ENCODE results near the gene DAPK3. TPM values are rescaled to one million over a fixed set of nuclear protein-coding genes. Genes with fewer than 3 reads are reported as not detected.

The DAPK3 gene
- total RNA-seq, 4 donors from 2014 or later = 75.6 to 90.9 (median 82.2) TPM

DNA sequence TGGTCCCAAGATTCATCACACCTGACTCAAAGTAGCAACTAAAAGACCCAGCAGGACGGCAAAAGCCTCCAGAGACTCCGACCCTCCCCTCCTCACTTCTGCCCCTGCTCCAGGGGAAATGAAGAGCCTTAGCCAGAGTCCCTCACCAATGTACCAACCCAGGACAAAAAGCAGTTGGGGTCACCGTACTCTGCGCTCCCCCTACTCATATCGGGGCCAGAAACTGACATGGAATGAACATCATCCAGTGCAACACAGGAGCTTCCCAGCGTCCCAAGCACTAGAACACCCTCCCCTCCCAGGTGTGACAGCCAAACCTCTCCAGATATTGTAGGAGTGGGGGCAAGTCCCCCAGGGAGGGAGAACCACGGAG, 12.6 kb upstream of the DAPK3 start:
- no peak overlapping the region for H3K4me3 ChIP-seq (ENCODE audit: low read depth, poor library complexity, severe bottlenecking)
- WGBS, 2 donors = 48 to 66% methylated on average over 7 of the region's 7 CpGs
- TF ChIP-seq, protein P1, sequence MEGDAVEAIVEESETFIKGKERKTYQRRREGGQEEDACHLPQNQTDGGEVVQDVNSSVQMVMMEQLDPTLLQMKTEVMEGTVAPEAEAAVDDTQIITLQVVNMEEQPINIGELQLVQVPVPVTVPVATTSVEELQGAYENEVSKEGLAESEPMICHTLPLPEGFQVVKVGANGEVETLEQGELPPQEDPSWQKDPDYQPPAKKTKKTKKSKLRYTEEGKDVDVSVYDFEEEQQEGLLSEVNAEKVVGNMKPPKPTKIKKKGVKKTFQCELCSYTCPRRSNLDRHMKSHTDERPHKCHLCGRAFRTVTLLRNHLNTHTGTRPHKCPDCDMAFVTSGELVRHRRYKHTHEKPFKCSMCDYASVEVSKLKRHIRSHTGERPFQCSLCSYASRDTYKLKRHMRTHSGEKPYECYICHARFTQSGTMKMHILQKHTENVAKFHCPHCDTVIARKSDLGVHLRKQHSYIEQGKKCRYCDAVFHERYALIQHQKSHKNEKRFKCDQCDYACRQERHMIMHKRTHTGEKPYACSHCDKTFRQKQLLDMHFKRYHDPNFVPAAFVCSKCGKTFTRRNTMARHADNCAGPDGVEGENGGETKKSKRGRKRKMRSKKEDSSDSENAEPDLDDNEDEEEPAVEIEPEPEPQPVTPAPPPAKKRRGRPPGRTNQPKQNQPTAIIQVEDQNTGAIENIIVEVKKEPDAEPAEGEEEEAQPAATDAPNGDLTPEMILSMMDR (IDR thresholded peaks at IDR 0.05) = no peak
- TF ChIP-seq POLR2A (IDR thresholded peaks at IDR 0.05) = no peak
- no peak for DNase-seq (ENCODE audit: low spot score in 2 of 2)
- intact Hi-C loops (cut with DNase I; ENCODE audit: low total_unique reads) = no loop called here

DNA sequence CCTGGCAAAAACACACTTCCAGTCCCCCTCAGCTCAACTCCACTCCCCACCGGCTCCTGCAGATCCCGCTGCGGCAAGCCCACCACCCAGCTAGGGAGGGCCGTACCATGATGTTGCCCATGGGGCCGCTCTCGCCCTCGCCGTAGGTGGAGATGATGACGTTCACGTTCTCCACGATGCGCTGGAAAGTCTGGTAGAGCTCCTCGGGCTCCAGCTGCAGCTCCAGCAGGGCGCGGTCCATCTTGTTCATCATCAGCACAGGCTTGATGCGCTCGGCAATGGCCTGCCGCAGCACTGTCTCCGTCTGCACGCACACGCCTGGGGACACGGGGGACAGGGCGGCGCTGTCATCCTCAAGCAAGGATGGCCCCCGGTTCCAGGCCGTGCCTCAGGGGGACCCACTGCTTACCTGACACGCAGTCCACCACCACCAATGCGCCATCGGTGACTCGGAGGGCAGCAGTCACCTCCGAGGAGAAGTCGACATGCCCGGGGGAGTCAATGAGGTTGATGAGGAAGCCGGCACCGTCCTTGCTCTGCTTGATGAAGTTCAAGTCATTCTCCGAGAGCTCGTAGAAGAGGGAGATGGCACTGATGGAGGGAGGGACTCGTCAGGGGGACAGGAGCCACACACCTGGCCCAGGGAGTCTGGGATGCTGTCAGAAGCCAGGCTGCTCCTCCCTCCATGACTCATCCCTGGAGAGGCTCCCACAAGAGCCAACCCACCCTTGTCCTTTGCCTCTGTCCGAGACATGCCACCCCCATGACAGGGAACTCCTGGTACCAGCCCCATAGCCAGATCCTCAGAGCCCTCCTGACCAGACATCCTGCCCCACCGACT, 12.0 kb upstream of the DAPK3 start:
- H3K4me3 ChIP-seq (ENCODE audit: low read depth, poor library complexity, severe bottlenecking) = no peak overlapping the region
- DNase-seq (ENCODE audit: low spot score in 2 of 2) = peak in 1 of 2 donors; percentile 26
- no peak for TF ChIP-seq POLR2A (IDR thresholded peaks at IDR 0.05)
- TF ChIP-seq, protein P1 (IDR thresholded peaks at IDR 0.05) = no peak
- intact Hi-C loops (cut with DNase I; ENCODE audit: low total_unique reads) = no loop called here
- 83 to 85% methylated on average over 40 of the region's 40 CpGs for WGBS, 2 donors

DNA sequence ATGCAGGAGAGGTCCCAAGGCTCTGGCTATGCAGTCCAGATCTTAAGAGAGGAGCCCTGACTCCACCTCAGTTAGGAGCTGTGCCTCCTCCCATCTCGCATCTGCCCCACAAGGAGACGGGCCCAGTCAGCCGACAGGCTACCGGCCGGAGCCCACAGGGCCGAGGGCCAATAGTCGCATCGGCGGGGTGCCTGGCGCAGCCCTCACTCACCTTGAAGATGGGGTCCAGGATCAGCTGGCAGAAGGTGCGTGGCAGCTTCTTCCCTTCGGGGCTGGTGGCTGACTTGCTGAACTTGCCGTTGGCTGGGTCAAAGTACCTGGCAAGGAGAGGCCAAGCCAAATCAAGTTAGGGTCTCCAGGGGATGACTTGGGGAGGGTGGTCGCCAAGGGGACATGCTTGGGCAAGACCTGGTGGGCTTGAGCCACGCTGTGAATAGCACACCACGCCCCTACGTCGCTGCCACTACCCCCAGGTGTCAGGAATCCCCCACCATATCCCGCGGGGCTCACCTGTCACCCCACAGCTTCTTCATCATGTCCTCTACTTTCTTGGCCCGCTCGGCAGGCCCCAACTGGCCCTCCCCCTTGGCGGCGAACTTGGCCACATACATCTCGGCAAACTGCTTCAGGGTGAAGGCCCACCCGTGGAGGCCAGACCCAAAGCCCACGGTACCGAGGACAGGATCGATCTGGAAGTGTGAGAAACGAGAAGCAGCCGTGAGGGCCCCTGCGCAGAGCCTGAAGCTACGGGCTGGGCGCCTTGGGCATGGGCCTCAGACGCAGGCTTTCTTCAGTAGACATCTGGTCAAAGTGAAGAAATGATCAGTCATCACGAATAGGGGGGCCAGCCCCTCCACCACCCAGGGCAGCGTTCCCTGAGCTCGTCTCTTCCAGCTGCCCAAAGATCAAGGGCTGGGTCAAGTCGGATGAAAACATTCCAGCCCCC, 11.1 kb upstream of the DAPK3 start:
- intact Hi-C loops (cut with DNase I; ENCODE audit: low total_unique reads) = no loop called here
- no peak overlapping the region for H3K4me3 ChIP-seq (ENCODE audit: low read depth, poor library complexity, severe bottlenecking)
- WGBS, 2 donors = 86% methylated on average over 39 of the region's 39 CpGs
- TF ChIP-seq, protein P1 (IDR thresholded peaks at IDR 0.05) = no peak
- peak in 1 of 2 donors; percentile 14 for DNase-seq (ENCODE audit: low spot score in 2 of 2)

DNA sequence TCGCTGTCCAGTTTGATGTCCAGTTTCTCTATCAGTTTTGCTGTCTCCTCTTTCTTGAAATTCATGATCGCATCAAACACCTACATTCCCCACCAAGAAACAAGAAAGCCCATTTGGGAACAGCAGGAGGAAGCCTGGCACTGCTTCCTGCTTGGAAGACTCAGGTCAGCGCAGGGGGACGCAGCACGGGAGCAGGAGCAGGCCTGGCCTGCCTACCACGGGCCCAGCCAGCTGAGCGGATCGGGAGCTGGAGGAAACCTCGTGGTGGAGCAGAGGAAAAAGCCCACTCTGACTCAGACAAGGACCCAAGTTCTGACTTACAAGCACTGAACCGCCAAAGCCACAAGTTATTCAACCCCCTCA, 10.5 kb upstream of the DAPK3 start:
- WGBS, 2 donors = 87 to 91% methylated on average over 10 of the region's 10 CpGs
- intact Hi-C loops (cut with DNase I; ENCODE audit: low total_unique reads) = no loop called here
- no peak overlapping the region for H3K4me3 ChIP-seq (ENCODE audit: low read depth, poor library complexity, severe bottlenecking)
- no peak for TF ChIP-seq POLR2A (IDR thresholded peaks at IDR 0.05)
- TF ChIP-seq, protein P1 (IDR thresholded peaks at IDR 0.05) = no peak
- no peak for DNase-seq (ENCODE audit: low spot score in 2 of 2)

DNA sequence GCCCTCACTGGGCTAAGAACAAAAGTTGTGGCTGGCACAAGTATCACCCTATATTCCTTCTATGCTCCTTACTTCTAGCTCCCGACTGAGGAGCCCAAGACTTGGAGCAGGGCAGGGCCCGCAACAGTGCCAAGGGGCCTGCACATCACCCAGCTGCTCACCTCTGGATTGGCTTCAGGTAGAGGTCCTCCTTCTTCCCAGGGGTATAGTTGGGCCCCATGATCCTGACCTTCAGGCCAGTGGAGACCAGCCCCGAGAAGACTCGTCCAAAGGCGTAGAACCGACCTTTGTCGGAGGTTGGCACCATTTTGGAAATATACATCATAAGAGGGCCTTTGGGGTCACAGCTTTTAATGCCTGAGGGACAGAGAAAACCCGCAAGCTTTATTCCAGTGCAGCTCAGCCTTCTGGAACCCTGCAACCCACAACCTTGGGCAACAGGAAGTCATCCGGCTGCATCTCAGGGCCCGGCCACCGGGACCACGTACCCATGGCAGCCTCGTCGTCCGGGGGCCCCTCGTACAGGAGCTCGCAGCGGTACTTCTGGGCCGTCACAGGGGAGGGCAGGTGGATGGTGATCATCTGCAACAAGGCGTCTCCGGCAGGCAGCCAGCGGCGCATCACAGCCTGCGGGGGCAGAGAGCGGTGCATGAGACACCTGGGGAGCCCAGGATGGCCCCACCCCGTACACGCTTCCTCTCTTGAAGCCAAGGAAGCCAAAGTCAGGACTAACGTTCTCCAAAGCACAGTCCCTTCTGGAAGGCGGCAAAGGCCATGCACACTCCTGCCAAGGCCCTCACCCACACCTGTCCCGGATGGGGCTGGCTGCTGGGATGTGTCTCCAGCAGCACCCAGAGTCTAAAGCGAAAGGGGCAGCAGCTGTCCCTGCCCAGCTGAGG, 9.7 kb upstream of the DAPK3 start:
- 88 to 89% methylated on average over 28 to 30 of the region's 31 CpGs for WGBS, 2 donors
- H3K4me3 ChIP-seq (ENCODE audit: low read depth, poor library complexity, severe bottlenecking) = no peak overlapping the region
- TF ChIP-seq, protein P1 (IDR thresholded peaks at IDR 0.05) = no peak
- no peak for TF ChIP-seq POLR2A (IDR thresholded peaks at IDR 0.05)
- DNase-seq (ENCODE audit: low spot score in 2 of 2) = no peak
- intact Hi-C loops (cut with DNase I; ENCODE audit: low total_unique reads) = no loop called here
